Esophagus muscularis mucosa (tissue), 4 donors: ENCODE measurements around the gene IFI27L1. TPM values are rescaled to one million over a fixed set of nuclear protein-coding genes. Genes with fewer than 3 reads are reported as not detected.

Source experiments
- DNase-seq: peaks from one replicate; pipeline ENCODE4 v3.0.0-alpha.2; 2017; ENCODE audit errors: extremely low spot score
- H3K27ac ChIP-seq, 4 donors: fragments of 200-600 bp; sonication (generic); replicated peaks in 1 of 4; 1 replicate in 3 of 4; 2 replicates in 1 of 4; pipeline ENCODE4 v1.5.1; 2016 to 2019; ENCODE audit warnings: mild to moderate bottlenecking in 1 of 4
- H3K27me3 ChIP-seq, 4 donors: fragments of 200-600 bp; sonication (generic); one replicate each; pipeline versions ENCODE4 v1.5.1 to v1.6.0; 2016 to 2019
- H3K36me3 ChIP-seq, 4 donors: fragments of 200-600 bp; sonication (generic); one replicate each; pipeline ENCODE4 v1.5.1; 2016 to 2019
- H3K4me1 ChIP-seq, 4 donors: fragments of 200-600 bp; sonication (generic); one replicate each; pipeline ENCODE4 v1.5.1; 2016 to 2019
- H3K4me3 ChIP-seq, 4 donors: fragments of 200-600 bp; sonication (generic); 1 replicate in 2 of 4; 2 replicates in 2 of 4; pipeline ENCODE4 v1.5.1; 2016 to 2019; ENCODE audit warnings: mild to moderate bottlenecking in 4 of 4, moderate library complexity in 1 of 4
- H3K9me3 ChIP-seq, 4 donors: fragments of 200-600 bp; sonication (generic); 1 replicate in 3 of 4; 2 replicates in 1 of 4; pipeline ENCODE4 v1.5.1; 2016 to 2019
- EP300 ChIP-seq: sonication (generic); formaldehyde crosslinking; IDR thresholded peaks from one replicate; pipeline ENCODE4 v1.6.1; 2017; ENCODE audit warnings: antibody characterized with exemption
- POLR2A ChIP-seq: fragments of 450-650 bp; IDR thresholded peaks from one replicate; pipeline ENCODE4 v1.6.1; 2017; ENCODE audit warnings: antibody characterized with exemption, moderate library complexity, mild to moderate bottlenecking, low read depth
- POLR2AphosphoS5 ChIP-seq, 2 donors: sonication (generic); formaldehyde crosslinking; IDR thresholded peaks; one replicate each; pipeline ENCODE4 v1.6.1; 2017; ENCODE audit warnings: antibody characterized with exemption in 2 of 2
- WGBS: methylation state at CpG from one replicate; pipeline ENCODE4 v1.1.5; 2018; 5-methylcytosine and 5-hydroxymethylcytosine counted together
- intact Hi-C: fragments of 100-400 bp; cut with DNase I; formaldehyde crosslinking; loops from one replicate; pipeline ENCODE4 v1.15.1; 2023
- total RNA-seq, 4 donors: library from RNA; depleted of rRNA; stranded (reverse); fragments of >200 nt; gene quantifications; one replicate each; pipeline versions ENCODE4 v1.1.0 to v1.2.1, GENCODE V29; 2016
- TF ChIP-seq, protein P1 (sequence below), 3 experiments: fragments of 200-600 bp in 2 of 3; fragments of 450-650 bp in 1 of 3; sonication (generic) in 2 of 3; IDR thresholded peaks; one replicate each; pipeline ENCODE4 v1.5.1; 2017 to 2019; ENCODE audit warnings: antibody characterized with exemption in 3 of 3, mild to moderate bottlenecking in 2 of 3, moderate library complexity in 1 of 3

The IFI27L1 gene
- total RNA-seq, 4 donors from 2014 or later = 5.8 to 12.9 (median 6.4) TPM

DNA sequence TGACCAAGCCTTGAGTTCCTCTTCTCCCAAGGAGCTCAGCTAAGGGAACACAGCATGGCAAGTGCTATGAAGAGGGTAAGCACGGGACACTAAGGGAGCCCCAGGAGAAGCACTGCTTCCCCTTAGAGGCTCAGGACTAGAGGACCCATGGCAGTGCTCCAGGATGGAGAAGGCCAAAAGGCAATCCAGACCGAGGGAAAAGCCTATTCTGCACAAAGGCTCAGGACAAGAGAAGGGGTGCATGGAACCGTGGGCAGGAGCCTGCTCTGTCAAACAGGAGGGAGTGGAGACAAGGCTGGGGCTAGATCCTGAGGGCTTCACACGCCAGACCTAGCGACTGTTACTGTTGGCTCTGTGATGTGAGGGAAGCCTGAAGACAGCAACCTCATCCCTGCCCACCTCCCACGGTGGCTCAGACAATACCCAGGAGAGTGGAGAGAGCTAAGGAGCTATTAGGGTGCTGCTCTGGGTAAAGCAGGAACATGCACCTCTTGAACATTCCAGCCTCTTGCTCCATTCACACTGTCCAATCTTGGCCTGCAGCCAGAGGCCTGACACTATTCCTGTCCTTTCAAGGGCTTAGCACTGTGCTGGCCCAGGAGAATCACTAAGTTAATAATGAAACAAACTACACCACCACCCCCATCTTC is 30.8 kb upstream of the IFI27L1 start:
- Histone ChIP-seq H3K36me3 (peaks cover 57 to 100% (median 97%) of the 10 kb centered on the region in 4 donors), H3K4me1 (peaks cover 20 to 32% (median 31%) of the 10 kb centered on the region in 4 donors), H3K9me3 (no peaks in the 10 kb centered on the region), H3K4me3 (no peak overlapping the region), H3K27me3 (no peaks in the 10 kb centered on the region), H3K27ac (peak overlapping the region; percentile 7 to 46 (median 21))
- TF ChIP-seq POLR2AphosphoS5 (IDR thresholded peaks at IDR 0.05) (no peak), EP300 (no peak), POLR2A (no peak)
- TF ChIP-seq, protein P1, sequence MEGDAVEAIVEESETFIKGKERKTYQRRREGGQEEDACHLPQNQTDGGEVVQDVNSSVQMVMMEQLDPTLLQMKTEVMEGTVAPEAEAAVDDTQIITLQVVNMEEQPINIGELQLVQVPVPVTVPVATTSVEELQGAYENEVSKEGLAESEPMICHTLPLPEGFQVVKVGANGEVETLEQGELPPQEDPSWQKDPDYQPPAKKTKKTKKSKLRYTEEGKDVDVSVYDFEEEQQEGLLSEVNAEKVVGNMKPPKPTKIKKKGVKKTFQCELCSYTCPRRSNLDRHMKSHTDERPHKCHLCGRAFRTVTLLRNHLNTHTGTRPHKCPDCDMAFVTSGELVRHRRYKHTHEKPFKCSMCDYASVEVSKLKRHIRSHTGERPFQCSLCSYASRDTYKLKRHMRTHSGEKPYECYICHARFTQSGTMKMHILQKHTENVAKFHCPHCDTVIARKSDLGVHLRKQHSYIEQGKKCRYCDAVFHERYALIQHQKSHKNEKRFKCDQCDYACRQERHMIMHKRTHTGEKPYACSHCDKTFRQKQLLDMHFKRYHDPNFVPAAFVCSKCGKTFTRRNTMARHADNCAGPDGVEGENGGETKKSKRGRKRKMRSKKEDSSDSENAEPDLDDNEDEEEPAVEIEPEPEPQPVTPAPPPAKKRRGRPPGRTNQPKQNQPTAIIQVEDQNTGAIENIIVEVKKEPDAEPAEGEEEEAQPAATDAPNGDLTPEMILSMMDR (IDR thresholded peaks at IDR 0.05) = no peak
- WGBS = 70% methylated on average over 6 of the region's 6 CpGs
- DNase-seq = peak; percentile 70
- intact Hi-C loops = loop anchor here (5.0 kb wide), 1 partner anchor 87 kb away; no protein-coding TSS in a partner anchor

DNA sequence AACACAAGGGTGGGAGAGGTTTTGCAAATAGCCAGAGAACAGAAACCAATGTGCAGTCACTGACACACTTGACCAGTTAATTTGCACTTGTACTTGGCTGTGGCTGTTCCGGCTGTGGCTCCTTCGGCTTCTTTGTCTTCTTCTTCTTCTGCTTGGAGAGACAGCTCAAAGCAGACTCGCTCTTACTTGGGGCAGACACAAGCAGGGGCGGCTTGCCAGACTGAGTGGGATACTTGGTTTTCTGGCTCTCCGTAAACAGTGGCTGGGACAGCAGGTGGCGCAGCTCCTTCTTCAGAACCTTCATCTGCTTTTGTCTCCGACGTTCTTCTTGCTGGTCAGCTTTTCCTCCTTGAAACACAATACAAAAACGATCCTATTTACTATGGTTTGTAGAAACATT is 30.0 kb upstream of the IFI27L1 start:
- WGBS = 29% methylated on average over 9 of the region's 9 CpGs

DNA sequence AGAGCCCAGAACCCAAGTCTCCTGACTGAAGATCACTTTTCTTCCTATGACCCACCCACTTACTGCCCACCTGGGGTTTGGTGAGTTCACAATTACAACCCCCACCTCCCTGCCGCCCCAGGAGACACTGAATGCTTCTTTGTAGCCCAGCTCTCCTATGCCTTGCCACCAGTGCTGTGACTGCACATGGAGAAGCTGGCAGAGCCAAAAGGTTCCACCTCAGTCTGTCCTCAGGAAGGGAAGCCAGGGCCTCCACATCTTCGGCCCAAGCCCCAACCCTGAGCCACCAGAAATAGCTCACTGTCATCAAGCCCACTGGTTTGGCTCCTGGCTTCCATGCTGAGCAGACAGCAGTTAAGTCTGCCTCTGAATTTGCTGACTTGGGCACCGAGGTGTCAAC is 29.3 kb upstream of the IFI27L1 start:
- Histone ChIP-seq H3K27me3 (no peaks in the 10 kb centered on the region), H3K36me3 (peaks cover 70 to 100% (median 97%) of the 10 kb centered on the region in 4 donors), H3K9me3 (no peaks in the 10 kb centered on the region), H3K4me1 (peaks cover 25 to 32% (median 31%) of the 10 kb centered on the region in 4 donors), H3K4me3 (no peak overlapping the region), H3K27ac (peak overlapping the region; percentile 4 to 46 (median 14))
- WGBS = 68% methylated on average over 2 of the region's 3 CpGs
- DNase-seq = peak; percentile 87
- TF ChIP-seq, protein P1 (IDR thresholded peaks at IDR 0.05) = no peak
- no peak for TF ChIP-seq EP300
- TF ChIP-seq POLR2AphosphoS5 (IDR thresholded peaks at IDR 0.05) = no peak
- no peak for TF ChIP-seq POLR2A
- intact Hi-C loops = loop anchor here (2.0 to 5.0 kb wide), 2 partner anchors 23 to 86 kb away; no protein-coding TSS in a partner anchor

More for the DNA sequence above, 30.0 kb upstream of the IFI27L1 start:
- intact Hi-C loops = loop anchor here (5.0 kb wide), 1 partner anchor 86 kb away; no protein-coding TSS in a partner anchor
- Histone ChIP-seq H3K4me3 (no peak overlapping the region), H3K27me3 (no peaks in the 10 kb centered on the region), H3K36me3 (peaks cover 64 to 100% (median 97%) of the 10 kb centered on the region in 4 donors), H3K27ac (peak overlapping the region in 3 of 4 donors; percentile 14 to 46 (median 33)), H3K4me1 (peaks cover 20 to 32% (median 31%) of the 10 kb centered on the region in 4 donors), H3K9me3 (no peaks in the 10 kb centered on the region)
- TF ChIP-seq, protein P1 (IDR thresholded peaks at IDR 0.05) = peak; percentile 41 to 54 (median 51)
- TF ChIP-seq POLR2AphosphoS5 (IDR thresholded peaks at IDR 0.05) = no peak
- peak; percentile 92 for DNase-seq

DNA sequence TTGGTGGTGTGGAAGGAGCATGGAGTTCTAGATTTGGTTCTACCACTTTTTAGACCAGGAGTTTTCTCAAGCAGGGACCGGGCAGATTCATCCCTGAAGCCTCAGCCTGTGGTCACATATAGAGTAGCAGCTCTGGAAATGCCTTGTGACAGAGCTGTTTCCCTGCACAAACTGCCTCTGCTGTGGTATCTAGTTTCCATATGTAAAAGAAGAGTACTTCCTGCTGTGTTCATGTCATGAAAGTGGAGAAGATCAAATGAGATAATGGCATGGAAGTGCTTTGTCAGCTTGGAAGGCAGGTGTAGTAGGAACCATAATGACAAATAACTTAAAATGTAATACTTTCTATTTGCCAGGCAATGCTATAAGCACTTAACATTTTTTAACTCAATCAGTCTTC is 28.9 kb upstream of the IFI27L1 start:
- Histone ChIP-seq H3K27me3 (no peaks in the 10 kb centered on the region), H3K9me3 (no peaks in the 10 kb centered on the region), H3K36me3 (peaks cover 75 to 100% (median 97%) of the 10 kb centered on the region in 4 donors), H3K4me3 (no peak overlapping the region), H3K27ac (no peak overlapping the region), H3K4me1 (peaks cover 28 to 36% (median 31%) of the 10 kb centered on the region in 4 donors)
- intact Hi-C loops = loop anchor here (2.0 to 5.0 kb wide), 2 partner anchors 23 to 85 kb away; no protein-coding TSS in a partner anchor
- no peak for DNase-seq
- WGBS = no CpG with 5 or more reads among the region's 1 CpG
- TF ChIP-seq POLR2A = no peak
- TF ChIP-seq, protein P1 (IDR thresholded peaks at IDR 0.05) = no peak
- no peak for TF ChIP-seq EP300
- TF ChIP-seq POLR2AphosphoS5 (IDR thresholded peaks at IDR 0.05) = no peak
